ENCODE results near the gene HIBADH.

Gene HIBADH

DNA sequence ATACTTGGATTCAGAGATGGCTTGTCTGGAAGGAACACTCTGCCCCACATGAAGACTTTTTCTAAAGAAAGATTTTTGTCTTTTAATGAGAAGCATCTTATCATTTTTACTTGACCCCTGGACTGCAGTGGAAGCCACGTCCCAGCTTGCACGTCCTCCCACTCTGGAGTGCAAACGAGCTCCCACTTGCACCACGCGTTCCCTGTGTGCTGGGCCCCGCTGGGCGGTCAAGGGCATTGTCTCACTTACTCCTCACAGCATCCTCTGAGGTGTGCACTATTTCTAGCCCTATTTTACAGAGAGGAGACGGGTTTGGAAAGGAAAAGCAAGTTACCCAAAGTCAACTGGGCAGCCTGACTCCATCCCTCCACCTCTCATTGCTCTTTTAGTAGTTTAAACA lies 175.2 kb downstream of the HIBADH start:
- no peak for DNase-seq (ENCODE audit: low read depth, low spot score)
- H3K4me3 ChIP-seq (ENCODE audit: low read depth, low read length): no peak overlapping the region
- TF ChIP-seq, protein P1, sequence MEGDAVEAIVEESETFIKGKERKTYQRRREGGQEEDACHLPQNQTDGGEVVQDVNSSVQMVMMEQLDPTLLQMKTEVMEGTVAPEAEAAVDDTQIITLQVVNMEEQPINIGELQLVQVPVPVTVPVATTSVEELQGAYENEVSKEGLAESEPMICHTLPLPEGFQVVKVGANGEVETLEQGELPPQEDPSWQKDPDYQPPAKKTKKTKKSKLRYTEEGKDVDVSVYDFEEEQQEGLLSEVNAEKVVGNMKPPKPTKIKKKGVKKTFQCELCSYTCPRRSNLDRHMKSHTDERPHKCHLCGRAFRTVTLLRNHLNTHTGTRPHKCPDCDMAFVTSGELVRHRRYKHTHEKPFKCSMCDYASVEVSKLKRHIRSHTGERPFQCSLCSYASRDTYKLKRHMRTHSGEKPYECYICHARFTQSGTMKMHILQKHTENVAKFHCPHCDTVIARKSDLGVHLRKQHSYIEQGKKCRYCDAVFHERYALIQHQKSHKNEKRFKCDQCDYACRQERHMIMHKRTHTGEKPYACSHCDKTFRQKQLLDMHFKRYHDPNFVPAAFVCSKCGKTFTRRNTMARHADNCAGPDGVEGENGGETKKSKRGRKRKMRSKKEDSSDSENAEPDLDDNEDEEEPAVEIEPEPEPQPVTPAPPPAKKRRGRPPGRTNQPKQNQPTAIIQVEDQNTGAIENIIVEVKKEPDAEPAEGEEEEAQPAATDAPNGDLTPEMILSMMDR (IDR thresholded peaks at IDR 0.05; ENCODE audit: low read depth, low read length): no peak
- in situ Hi-C loops (cut with HindIII; ENCODE audit: low sequenced_read_pairs): no loop called here

GRCh38 chr7:27484451-27484850 lies 178.2 kb downstream of the HIBADH start:
- H3K4me3 ChIP-seq (ENCODE audit: low read depth, low read length): no peak overlapping the region
- TF ChIP-seq, protein P1 (IDR thresholded peaks at IDR 0.05; ENCODE audit: low read depth, low read length): no peak
- no peak for DNase-seq (ENCODE audit: low read depth, low spot score)
- in situ Hi-C loops (cut with HindIII; ENCODE audit: low sequenced_read_pairs): no loop called here

- no peak for DNase-seq (ENCODE audit: low read depth, low spot score)
- TF ChIP-seq, protein P1 (IDR thresholded peaks at IDR 0.05; ENCODE audit: low read depth, low read length): no peak
- in situ Hi-C loops (cut with HindIII; ENCODE audit: low sequenced_read_pairs): no loop called here
- H3K4me3 ChIP-seq (ENCODE audit: low read depth, low read length): no peak overlapping the region
Measured at GRCh38 chr7:27482219-27482618, 180.5 kb downstream of the HIBADH start.

DNA sequence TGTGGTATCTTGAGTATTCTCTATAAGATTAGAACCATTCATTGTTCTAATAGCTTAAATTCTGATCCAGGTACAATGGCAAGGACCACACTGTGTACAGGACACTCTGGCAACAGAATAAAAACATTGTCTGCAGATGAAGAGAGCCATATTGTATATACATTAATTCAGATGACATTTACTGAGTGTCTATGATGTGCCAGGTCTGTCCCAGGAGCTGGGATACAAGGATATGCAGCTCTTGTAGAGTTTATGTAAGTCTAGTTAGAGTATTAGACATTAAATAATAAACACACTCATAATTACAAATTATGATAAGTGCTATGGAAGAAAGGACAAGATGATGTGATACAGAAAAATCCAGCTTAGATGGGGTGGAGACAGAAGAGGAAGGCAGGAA lies 184.1 kb downstream of the HIBADH start:
- no peak overlapping the region for H3K4me3 ChIP-seq (ENCODE audit: low read depth, low read length)
- TF ChIP-seq, protein P1 (IDR thresholded peaks at IDR 0.05; ENCODE audit: low read depth, low read length): no peak
- in situ Hi-C loops (cut with HindIII; ENCODE audit: low sequenced_read_pairs): no loop called here
- no peak for DNase-seq (ENCODE audit: low read depth, low spot score)

GRCh38 chr7:27478084-27478483 lies 184.6 kb downstream of the HIBADH start:
- no peak for DNase-seq (ENCODE audit: low read depth, low spot score)
- in situ Hi-C loops (cut with HindIII; ENCODE audit: low sequenced_read_pairs): no loop called here
- H3K4me3 ChIP-seq (ENCODE audit: low read depth, low read length): no peak overlapping the region
- TF ChIP-seq, protein P1 (IDR thresholded peaks at IDR 0.05; ENCODE audit: low read depth, low read length): no peak

DNA sequence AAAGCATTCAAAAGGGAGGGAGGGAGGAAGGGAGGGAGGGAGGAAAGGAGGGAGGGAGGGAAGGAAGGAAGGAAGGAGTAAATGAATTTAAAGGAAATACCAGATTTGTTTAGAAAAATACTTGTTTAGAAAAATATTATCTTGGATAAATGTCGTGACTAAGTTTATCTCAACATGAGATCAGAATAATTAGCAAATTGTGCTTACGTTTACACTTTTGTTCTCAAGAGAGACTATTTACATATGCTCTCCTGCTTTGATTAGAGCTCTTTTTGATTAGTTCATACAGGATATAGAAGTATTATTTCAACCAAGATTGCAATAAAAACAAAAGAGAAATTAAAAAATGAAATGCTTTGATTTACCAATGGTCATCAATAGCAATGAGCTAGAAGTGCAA lies 186.2 kb downstream of the HIBADH start:
- in situ Hi-C loops (cut with HindIII; ENCODE audit: low sequenced_read_pairs): no loop called here
- H3K4me3 ChIP-seq (ENCODE audit: low read depth, low read length): no peak overlapping the region
- no peak for DNase-seq (ENCODE audit: low read depth, low spot score)
- TF ChIP-seq, protein P1 (IDR thresholded peaks at IDR 0.05; ENCODE audit: low read depth, low read length): no peak

All from astrocyte of the spinal cord (primary cell).